Spleen (tissue), 11 donors: ENCODE measurements around the gene ETF1. TPM values are rescaled to one million over a fixed set of nuclear protein-coding genes. Genes with fewer than 3 reads are reported as not detected.

Source experiments
- DNase-seq: peaks from one replicate; pipeline ENCODE4 v3.0.0-alpha.2; 2020
- H3K27ac ChIP-seq, 8 donors: fragments of 200-600 bp; sonication (generic) in 7 of 8; 1 replicate in 4 of 8; 2 replicates in 4 of 8; pipeline versions ENCODE4 v1.5.0 to v1.8.0; 2016 to 2021; ENCODE audit warnings: inconsistent platforms in 4 of 8, mild to moderate bottlenecking in 4 of 8, moderate library complexity in 1 of 8
- H3K27me3 ChIP-seq, 7 donors: fragments of 200-600 bp; sonication (generic) in 6 of 7; replicated peaks in 1 of 7; 1 replicate in 4 of 7; 2 replicates in 3 of 7; pipeline versions ENCODE4 v1.5.0 to v1.8.0; 2016 to 2021; ENCODE audit warnings: inconsistent platforms in 3 of 7, mild to moderate bottlenecking in 1 of 7
- H3K36me3 ChIP-seq, 6 donors: fragments of 200-600 bp; sonication (generic) in 5 of 6; 1 replicate in 4 of 6; 2 replicates in 2 of 6; pipeline versions ENCODE4 v1.5.0 to v1.8.0; 2016 to 2021; ENCODE audit warnings: inconsistent platforms in 2 of 6
- H3K4me1 ChIP-seq, 6 donors: fragments of 200-600 bp; sonication (generic) in 5 of 6; 1 replicate in 3 of 6; 2 replicates in 3 of 6; pipeline versions ENCODE4 v1.5.0 to v1.8.0; 2016 to 2021; ENCODE audit warnings: inconsistent platforms in 3 of 6
- H3K4me3 ChIP-seq, 8 donors: fragments of 200-600 bp; sonication (generic) in 7 of 8; 1 replicate in 4 of 8; 2 replicates in 4 of 8; pipeline versions ENCODE4 v1.5.0 to v1.8.0; 2016 to 2021; ENCODE audit warnings: inconsistent platforms in 4 of 8, mild to moderate bottlenecking in 4 of 8, moderate library complexity in 2 of 8
- H3K9me3 ChIP-seq, 8 donors: fragments of 200-600 bp; sonication (generic) in 7 of 8; 1 replicate in 4 of 8; 2 replicates in 4 of 8; pipeline versions ENCODE4 v1.5.0 to v1.8.0; 2016 to 2021; ENCODE audit warnings: inconsistent platforms in 4 of 8
- CTCF ChIP-seq, 11 experiments: fragments of 200-600 bp in 7 of 11; fragments of 450-650 bp in 4 of 11; sonication (generic) in 4 of 11; IDR thresholded peaks in 8 of 11; conservative IDR thresholded peaks in 3 of 11; 1 replicate in 7 of 11; 2 replicates in 4 of 11; pipeline versions ENCODE4 v1.4.0 to v1.8.0; 2016 to 2021; ENCODE audit warnings: antibody characterized with exemption in 11 of 11, inconsistent platforms in 4 of 11, mild to moderate bottlenecking in 1 of 11
- POLR2A ChIP-seq, 3 donors: fragments of 450-650 bp; IDR thresholded peaks; one replicate each; pipeline ENCODE4 v1.5.1; 2017; ENCODE audit warnings: antibody characterized with exemption in 3 of 3, mild to moderate bottlenecking in 1 of 3
- POLR2AphosphoS5 ChIP-seq, 3 donors: sonication (generic); formaldehyde crosslinking; IDR thresholded peaks; one replicate each; pipeline ENCODE4 v1.5.1; 2017; ENCODE audit warnings: antibody characterized with exemption in 3 of 3
- WGBS, 5 donors: extraction: QIAGEN DNeasy Blood & Tissue Kit in 3 of 5; methylation state at CpG; one replicate each; pipeline versions ENCODE4 v1.1.5 to v1.1.7; 2013 to 2018; 5-methylcytosine and 5-hydroxymethylcytosine counted together
- intact Hi-C: fragments of 100-400 bp; cut with DNase I; formaldehyde crosslinking; loops from one replicate; pipeline ENCODE4 v1.15.0; 2023; ENCODE audit warnings: low total_unique reads
- polyA plus RNA-seq, 3 donors: library from polyadenylated mRNA; stranded (reverse); fragments of 200-250 nt; gene quantifications; one replicate each; pipeline ENCODE4 v1.2.1, GENCODE V29; 2013
- total RNA-seq, 7 donors: library from RNA; depleted of rRNA in 3 of 7; stranded (reverse); fragments of >200 nt in 3 of 7; fragmentation: NEBNext Ultra II Directional in 4 of 7; extraction: Animal tissue kit (Norgen Biotek cat#: 25700) in 4 of 7; gene quantifications; one replicate each; pipeline versions ENCODE4 v1.1.0 to v1.2.1, GENCODE V29; 2016 to 2021
- donor health status: healthy with polysubstance abuse.
- donor health status: DM: no; HTN: no; CAD: no; lungs with moderate emphysema.
- donor health status: DM: no; HTN: no; CAD: no.
- donor health status: Bipolar disorder and iron deficiency.
- donor health status: healthy.
- donor health status: DM: no; HTN: no; CAD: no.
- donor health status: DM: yes; HTN: yes; CAD: no.

The ETF1 gene
- total and polyA plus RNA-seq, 10 donors: 21.3 to 78.8 (median 54.0) TPM

DNA sequence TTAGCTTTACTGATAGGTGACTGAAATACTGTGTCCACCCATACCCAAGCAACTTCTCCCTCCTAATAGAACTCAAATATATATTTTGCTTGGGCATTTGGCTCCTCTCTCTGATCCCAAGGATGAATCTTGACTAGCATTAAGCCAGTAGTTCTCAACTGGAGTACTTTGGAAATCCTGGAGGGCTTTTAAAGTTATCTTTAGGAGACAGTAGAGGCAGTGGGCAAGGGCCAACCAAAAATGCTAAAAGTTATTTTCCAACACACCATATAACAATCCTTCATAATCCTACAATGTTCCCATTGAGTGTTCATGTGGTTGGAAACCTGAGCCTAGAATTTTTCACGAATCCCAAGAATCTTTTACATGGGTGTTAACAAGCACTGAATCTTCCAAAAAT is 11.1 kb upstream of the ETF1 start:
- H3K9me3 ChIP-seq: no peaks in the 10 kb centered on the region
- peaks cover 0 to 77% (median 57%) of the 10 kb centered on the region in 6 donors for H3K36me3 ChIP-seq
- no peak overlapping the region for H3K27ac ChIP-seq
- peaks cover 0 to 4% (median 1%) of the 10 kb centered on the region in 6 donors for H3K4me1 ChIP-seq
- no peak for DNase-seq
- intact Hi-C loops: no loop called here
- WGBS, 5 donors: 90 to 100% (median 94%) methylated on average over 1 of the region's 1 CpG
- no peak overlapping the region for H3K4me3 ChIP-seq
- TF ChIP-seq CTCF (IDR thresholded peaks at IDR 0.05 in 8 of 11, conservative IDR thresholded peaks at IDR 0.05 in 3 of 11) (no peak), POLR2A (IDR thresholded peaks at IDR 0.05) (no peak), POLR2AphosphoS5 (IDR thresholded peaks at IDR 0.05) (no peak)
- no peaks in the 10 kb centered on the region for H3K27me3 ChIP-seq

DNA sequence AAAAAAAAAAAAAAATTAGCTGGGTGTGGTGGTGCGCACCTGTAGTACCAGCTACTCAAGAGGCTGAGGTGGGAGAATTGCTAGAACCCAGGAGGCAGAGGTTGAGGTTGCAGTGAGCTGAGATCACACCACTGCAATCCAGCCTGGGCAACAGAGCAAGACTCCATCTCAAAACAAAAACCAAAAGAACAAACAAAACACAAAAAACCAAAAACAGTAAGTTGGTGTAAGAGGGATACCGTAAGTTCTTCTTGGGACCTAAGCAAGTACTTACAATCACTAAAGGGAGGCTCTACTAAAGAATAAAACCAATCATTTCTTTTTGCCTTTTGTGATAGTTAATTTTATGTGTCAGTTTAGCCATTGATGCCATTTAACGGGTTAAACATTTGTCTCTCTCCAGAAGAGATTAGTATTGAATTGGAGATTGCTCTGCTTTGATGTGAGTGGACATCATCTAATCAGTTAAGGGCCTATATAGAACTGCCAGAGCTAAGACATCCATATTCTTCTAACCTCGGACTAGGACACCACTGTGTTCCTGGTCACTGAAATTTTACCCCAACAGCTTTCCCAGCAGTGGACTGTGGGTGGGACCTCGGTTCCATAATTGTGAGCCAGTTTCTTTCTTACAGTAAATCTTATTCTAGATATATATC is 10.5 kb upstream of the ETF1 start:
- Histone ChIP-seq H3K27ac (no peak overlapping the region), H3K27me3 (no peaks in the 10 kb centered on the region), H3K4me3 (no peak overlapping the region), H3K9me3 (no peaks in the 10 kb centered on the region), H3K36me3 (peaks cover 0 to 71% (median 52%) of the 10 kb centered on the region in 6 donors), H3K4me1 (peaks cover 4 to 10% (median 7%) of the 10 kb centered on the region in 6 donors)
- DNase-seq: no peak
- no peak for TF ChIP-seq CTCF (IDR thresholded peaks at IDR 0.05 in 8 of 11, conservative IDR thresholded peaks at IDR 0.05 in 3 of 11)
- no peak for TF ChIP-seq POLR2AphosphoS5 (IDR thresholded peaks at IDR 0.05)
- TF ChIP-seq POLR2A (IDR thresholded peaks at IDR 0.05): no peak
- intact Hi-C loops: no loop called here
- 88 to 96% (median 91%) methylated on average over 5 of the region's 5 CpGs for WGBS, 5 donors

DNA sequence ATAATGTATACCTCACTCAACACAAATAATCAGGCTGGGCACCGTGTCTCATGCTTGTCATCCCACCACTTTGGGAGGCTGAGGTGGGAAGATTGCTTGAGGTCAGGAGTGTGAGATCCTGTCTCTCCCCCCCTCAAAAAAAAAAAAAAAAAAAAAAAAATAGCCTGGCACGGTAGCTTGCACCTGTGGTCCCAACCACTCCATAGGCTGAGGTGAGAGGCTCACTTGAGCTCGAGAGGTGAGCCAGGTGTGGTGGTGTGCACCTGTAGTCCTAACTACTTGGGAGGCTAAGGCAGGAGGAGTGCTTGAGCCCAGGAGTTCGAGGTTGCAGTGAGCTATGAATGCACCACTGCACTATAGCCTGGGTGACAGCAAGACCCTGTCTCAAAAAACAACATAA is 9.6 kb upstream of the ETF1 start:
- Histone ChIP-seq H3K27ac (no peak overlapping the region), H3K4me3 (no peak overlapping the region), H3K36me3 (peaks cover 0 to 62% (median 43%) of the 10 kb centered on the region in 6 donors), H3K4me1 (peaks cover 5 to 19% (median 16%) of the 10 kb centered on the region in 6 donors), H3K27me3 (no peaks in the 10 kb centered on the region), H3K9me3 (no peaks in the 10 kb centered on the region)
- no peak for TF ChIP-seq POLR2A (IDR thresholded peaks at IDR 0.05)
- peak in 1 of 3 donors; percentile 18 for TF ChIP-seq POLR2AphosphoS5 (IDR thresholded peaks at IDR 0.05)
- intact Hi-C loops: no loop called here
- DNase-seq: no peak
- WGBS, 5 donors: 84 to 95% (median 91%) methylated on average over 4 of the region's 4 CpGs

DNA sequence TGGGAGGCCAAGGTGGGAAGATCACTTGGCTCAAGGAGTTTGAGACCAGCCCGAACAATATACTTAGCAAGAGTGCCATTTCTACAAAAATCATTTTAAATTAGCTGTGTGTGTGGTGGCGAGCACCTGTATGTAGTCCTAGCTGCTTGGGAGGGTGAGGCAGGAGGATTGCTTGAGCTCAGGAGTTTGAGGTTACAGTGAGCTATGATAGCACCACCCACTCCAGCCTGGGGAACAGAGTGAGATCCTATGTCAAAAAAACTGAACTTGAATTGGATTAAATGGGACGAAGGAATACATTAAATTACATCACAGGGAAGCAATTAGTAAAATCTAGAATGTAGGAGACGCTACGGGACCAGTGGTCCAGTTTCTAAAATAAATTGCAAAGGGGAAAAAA is 6.4 kb upstream of the ETF1 start:
- Histone ChIP-seq H3K36me3 (peaks cover 0 to 30% (median 11%) of the 10 kb centered on the region in 6 donors), H3K4me3 (no peak overlapping the region), H3K9me3 (no peaks in the 10 kb centered on the region), H3K27me3 (no peaks in the 10 kb centered on the region), H3K27ac (no peak overlapping the region), H3K4me1 (peaks cover 16 to 52% (median 42%) of the 10 kb centered on the region in 6 donors)
- no peak for DNase-seq
- TF ChIP-seq POLR2AphosphoS5 (IDR thresholded peaks at IDR 0.05) (no peak), POLR2A (IDR thresholded peaks at IDR 0.05) (no peak), CTCF (IDR thresholded peaks at IDR 0.05 in 8 of 11, conservative IDR thresholded peaks at IDR 0.05 in 3 of 11) (no peak)
- 93 to 97% (median 96%) methylated on average over 5 of the region's 5 CpGs for WGBS, 5 donors
- intact Hi-C loops: no loop called here
